SK-N-SH treated with all-trans-retinoic acid at 6 μM for 48 hours (cell line): Measurements from ENCODE around the gene ARHGAP9.

Experiments used
- ARNTL ChIP-seq: fragments of 450-650 bp; formaldehyde crosslinking; IDR thresholded peaks from 2 replicates; pipeline ENCODE4 v1.5.0; 2020; ENCODE audit warnings: low read depth, mild to moderate bottlenecking, moderate library complexity, borderline replicate concordance
- ESRRG ChIP-seq: fragments of 250-450 bp; sonication (Bioruptor Pico); IDR thresholded peaks from 2 replicates; pipeline ENCODE4 v1.6.1; 2021; ENCODE audit warnings: mild to moderate bottlenecking
- ZFP30 ChIP-seq: fragments of 450-650 bp; formaldehyde crosslinking; IDR thresholded peaks from 2 replicates; pipeline ENCODE4 v1.5.0; 2022; ENCODE audit warnings: mild to moderate bottlenecking, moderate library complexity
- ZNF565 ChIP-seq: fragments of 450-650 bp; formaldehyde crosslinking; conservative IDR thresholded peaks from 2 replicates; pipeline ENCODE4 v1.5.0; 2020; ENCODE audit warnings: low read depth, mild to moderate bottlenecking, moderate library complexity
- TF ChIP-seq, protein P1 (sequence below): fragments of 250-450 bp; sonication (Bioruptor Pico); IDR thresholded peaks from 2 replicates; pipeline ENCODE4 v1.5.1; 2021; ENCODE audit warnings: mild to moderate bottlenecking, moderate library complexity

- TF ChIP-seq ZNF565 (CRISPR knock-in tag) (no peak), ARNTL (CRISPR knock-in tag) (no peak), ESRRG (CRISPR knock-in tag) (no peak), ZFP30 (no peak)
- TF ChIP-seq, protein P1, sequence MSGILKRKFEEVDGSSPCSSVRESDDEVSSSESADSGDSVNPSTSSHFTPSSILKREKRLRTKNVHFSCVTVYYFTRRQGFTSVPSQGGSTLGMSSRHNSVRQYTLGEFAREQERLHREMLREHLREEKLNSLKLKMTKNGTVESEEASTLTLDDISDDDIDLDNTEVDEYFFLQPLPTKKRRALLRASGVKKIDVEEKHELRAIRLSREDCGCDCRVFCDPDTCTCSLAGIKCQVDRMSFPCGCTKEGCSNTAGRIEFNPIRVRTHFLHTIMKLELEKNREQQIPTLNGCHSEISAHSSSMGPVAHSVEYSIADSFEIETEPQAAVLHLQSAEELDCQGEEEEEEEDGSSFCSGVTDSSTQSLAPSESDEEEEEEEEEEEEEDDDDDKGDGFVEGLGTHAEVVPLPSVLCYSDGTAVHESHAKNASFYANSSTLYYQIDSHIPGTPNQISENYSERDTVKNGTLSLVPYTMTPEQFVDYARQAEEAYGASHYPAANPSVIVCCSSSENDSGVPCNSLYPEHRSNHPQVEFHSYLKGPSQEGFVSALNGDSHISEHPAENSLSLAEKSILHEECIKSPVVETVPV (CRISPR knock-in tag): no peak
Observed at GRCh38 chr12:57459055-57459749, 20.5 kb downstream of the ARHGAP9 start.
